GM19025 (cell line): ENCODE data around the gene ATP6V0C.
"Not testable (repeated sequence)": the region's sequence is repeated elsewhere in the genome, so short reads cannot be mapped to it uniquely, and the experiment has no call there.

Experiments
- ATAC-seq: cut with Tn5 transposase; IDR thresholded peaks from one replicate; pipeline ENCODE4 v1.9.1; 2021; ENCODE audit warnings: mild to moderate bottlenecking, low read depth, moderate library complexity; ENCODE audit not compliant: unreplicated experiment

ATP6V0C gene

DNA sequence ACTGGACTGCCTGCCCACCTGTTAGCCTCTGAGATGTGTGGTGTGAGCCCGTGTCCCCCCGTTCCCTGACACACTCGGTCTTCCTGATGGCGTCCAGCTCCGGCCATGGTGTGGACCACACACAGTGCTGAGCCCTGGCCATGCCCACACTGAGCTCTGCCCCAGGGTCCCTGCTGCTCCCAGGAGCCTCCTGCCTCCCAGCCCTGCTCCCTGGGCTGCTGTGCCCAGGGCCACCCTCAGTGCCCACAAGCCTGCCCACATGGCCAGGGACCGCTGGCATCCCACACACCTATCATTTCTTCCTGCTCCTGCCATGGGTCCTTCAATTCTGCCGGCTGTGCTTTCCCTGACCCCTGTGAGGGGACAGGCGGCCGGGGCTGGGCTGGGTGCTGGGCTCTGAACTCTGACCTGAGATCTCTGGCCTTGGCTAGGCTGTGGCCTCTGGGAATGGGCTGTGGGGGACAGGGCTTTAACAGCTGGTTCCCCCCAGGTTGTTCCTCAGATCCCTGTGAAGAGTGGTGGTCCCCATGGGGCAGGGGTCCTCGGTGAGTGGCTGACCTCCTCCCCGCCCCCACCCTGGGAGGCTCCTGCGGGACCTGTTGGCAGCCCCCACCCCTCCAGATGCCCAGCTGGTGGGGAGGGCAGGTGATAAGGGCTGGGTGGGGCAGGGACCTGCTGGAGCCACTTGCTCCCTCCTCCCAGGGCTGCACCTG is 13.5 kb downstream of the ATP6V0C start:
- no peak for ATAC-seq

DNA sequence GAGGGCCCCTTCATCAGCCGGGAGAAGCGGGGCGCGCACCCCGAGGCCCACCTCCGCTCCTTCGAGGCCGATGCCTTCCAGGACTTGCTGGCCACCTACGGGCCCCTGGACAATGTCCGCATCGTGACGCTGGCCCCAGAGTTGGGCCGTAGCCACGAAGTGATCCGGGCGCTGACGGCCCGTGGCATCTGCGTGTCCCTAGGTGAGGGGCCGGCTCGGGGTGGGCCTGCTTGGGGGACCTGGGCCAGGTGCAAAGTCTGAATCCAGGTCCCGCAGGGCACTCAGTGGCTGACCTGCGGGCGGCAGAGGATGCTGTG is 14.0 kb downstream of the ATP6V0C start:
- no peak for ATAC-seq

DNA sequence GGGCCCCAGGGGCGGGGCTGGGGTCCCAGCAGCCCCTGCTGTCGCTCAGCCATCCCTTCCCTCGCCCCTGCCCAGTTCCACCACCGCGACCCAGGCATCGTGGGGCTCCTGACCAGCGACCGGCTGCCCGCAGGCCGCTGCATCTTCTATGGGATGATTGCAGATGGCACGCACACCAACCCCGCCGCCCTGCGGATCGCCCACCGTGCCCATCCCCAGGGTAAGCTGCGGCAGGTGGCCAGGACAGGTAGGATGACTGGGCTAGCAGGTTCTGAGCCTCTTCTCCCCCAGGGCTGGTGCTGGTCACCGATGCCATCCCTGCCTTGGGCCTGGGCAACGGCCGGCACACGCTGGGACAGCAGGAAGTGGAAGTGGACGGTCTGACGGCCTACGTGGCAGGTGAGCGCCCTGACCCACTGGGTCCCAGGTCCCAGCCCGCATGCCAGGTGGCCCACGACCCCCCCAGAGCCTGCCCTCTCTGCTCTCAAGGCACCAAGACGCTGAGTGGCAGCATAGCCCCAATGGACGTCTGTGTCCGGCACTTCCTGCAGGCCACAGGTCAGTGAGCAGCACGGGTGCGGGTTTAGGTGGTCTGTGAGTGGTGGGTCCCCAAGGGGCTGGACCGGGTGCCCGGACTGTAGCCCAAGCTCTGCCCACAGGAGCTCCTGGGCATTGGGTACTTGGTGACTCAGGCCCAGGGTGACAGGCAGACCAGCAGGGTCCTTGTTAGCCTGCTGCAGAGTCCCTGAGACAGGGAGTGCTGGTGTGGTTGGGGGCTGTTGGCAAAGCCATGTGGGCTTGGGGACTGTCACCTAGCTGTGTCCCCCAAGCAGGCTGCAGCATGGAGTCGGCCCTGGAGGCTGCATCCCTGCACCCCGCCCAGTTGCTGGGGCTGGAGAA is 14.7 kb downstream of the ATP6V0C start:
- no peak for ATAC-seq

DNA sequence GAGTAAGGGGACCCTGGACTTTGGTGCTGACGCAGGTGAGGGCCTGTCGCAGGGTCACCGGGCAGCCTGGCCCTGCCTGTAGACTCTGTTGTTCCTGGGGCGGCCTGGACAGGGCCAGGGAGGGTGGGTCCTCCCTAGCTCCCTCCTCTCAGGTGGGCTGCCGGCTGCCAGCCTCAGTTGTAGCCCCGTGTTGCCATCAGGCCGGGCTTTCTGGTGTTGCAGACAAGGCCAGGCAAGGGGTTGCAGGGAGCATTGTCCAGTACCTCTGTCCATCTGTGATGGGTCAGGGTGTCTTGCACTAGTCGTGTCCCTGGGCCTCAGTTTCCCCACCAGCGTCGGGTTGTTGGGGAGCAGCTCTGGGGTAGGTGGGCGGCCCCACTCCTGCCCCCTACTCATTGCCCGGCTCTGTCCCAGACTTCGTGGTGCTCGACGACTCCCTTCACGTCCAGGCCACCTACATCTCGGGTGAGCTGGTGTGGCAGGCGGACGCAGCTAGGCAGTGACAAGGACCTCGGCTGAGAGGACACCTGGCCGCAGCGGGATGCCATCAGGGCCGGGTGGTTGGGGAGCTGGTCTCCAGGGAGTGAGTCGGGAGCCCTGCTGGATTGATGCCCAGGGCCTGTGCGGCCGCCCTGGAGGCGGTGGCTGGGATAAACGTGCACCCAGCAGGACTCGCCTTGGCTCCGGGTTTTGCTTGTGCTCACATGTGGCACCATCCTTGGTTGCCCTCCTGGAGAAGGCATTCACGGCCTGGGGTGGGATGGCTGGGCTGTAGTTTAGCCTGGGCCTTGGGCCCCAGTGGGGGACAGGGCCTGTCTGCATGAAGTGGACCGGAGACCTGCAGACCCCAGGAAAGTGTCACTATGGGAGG is 15.5 kb downstream of the ATP6V0C start:
- no peak for ATAC-seq

DNA sequence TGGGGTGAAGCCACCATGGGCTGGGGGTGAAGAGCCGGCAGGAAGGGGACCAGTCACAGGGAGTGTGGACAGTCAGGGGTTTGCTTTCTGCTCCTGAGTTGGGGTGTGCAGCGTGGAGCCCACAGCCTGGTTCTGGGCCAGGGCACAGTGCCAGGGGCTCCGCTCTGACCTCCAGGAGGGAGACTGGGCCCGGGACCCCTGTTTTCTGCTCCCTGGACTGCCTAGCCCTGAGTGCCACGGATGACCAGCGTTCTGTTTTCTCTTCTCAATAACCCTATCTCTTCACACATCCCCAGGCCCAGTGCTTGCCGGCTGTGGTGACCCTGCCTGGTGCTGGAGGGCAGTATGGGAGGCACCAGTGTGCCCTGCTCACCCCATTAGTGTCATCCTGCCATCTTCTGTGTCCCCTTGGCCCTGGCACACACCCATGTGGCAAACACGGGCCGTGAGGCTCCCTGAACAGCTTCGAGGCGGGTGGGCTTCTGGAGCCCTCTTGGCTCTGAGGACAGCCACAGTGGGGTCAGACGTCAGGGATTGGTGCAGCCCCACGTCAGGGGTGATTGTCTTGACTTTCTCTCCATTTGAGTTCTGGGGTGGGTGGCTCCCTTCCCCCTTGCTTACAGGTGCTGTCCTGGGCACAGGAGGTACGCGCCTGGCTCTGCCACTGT is 16.3 kb downstream of the ATP6V0C start:
- ATAC-seq = no peak

DNA sequence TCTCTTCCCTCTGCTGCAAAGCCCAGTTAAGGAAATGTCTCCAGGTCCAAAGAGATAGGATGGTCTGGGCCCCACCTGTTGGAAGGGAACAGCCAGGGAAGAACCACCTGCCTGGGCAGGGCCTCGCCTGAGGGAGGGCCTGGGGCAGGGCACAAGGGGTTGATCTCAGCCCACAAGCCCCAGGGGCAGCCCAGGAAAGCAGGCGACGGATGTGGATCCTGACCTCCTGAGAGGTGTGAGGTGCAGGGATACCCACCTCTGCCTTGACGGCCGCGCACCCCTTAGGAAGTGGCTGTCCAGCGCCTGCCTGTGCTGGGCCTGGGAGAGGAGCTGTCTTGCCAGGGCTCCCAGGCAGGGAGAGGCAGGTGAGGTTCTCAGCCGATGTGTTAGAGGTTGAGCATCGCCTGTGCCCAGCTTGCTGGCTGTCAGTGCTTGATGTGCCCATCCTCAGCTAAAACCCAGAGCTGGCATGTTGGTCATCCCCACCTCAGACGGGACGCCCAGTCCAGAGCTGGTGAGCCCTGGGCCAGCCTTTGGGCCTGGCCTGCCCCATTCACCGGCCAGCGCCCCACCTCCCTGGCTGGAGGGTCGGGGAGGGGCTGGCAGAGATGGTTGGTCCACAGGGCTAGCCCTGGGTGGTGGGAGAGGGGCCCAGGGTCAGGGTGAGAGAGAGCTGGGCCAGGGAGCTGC is 17.0 kb downstream of the ATP6V0C start:
- no peak for ATAC-seq

DNA sequence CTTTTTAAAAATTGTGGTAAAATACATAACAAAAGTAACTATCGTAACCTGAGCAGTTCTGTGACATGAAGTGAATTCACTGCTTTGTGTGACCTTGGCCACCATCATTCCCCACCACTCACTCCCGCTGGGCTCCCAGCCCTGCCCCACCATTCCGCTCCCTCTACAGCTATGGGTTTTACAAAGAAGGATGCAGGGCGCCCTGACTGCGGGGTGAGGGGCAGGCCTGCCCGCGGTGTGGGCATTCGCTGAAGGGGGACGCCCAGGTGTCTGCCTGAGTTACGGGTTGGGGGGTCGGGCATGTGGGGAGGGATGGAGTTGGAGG is 17.6 kb downstream of the ATP6V0C start, which contains the start of gene CEMP1:
Gene CEMP1 (minus strand): TSS at position 38 of the 325 bp plus-strand sequence. CDS start 335 bp downstream, outside the sequence.
- no peak for ATAC-seq

DNA sequence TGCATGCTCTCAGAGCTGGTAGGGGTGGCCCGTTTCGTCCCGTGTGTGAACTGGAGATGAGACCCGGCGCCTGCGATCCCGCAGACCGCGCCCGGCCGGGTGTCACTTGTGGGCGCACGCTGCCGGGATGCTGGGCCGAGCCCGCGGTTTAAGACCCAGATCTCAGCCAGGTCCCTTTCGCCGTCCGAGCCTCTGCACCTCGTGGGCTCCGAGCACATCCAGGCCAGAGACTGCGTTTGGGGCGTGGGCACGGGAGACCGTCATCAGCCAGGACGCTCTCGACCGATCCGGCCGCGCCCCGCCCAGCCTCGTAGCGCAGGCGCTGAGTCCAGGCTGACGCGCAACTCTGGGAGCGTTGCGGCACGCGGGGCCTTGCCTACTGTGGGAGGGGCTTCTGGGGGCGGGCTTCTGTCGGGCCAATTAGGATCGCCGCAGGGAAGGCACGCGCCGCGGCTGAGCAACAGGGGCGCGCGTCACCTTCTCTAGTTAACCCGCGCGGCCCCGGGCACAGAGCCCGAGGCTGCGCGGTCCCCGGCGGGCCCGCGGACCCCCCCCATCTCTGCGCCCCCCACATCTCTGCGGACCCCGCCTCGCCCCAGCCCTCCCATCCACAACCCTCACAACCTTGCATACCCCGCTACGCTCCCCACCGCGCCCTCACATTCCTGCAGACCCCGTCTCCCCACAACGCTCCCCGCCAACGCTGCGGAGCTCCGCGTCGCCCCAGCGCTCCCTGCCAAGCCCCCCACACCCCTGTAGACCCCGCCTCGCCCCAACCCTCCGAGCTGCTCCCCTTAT is 18.1 kb downstream of the ATP6V0C start:
- ATAC-seq = peak; percentile 89

DNA sequence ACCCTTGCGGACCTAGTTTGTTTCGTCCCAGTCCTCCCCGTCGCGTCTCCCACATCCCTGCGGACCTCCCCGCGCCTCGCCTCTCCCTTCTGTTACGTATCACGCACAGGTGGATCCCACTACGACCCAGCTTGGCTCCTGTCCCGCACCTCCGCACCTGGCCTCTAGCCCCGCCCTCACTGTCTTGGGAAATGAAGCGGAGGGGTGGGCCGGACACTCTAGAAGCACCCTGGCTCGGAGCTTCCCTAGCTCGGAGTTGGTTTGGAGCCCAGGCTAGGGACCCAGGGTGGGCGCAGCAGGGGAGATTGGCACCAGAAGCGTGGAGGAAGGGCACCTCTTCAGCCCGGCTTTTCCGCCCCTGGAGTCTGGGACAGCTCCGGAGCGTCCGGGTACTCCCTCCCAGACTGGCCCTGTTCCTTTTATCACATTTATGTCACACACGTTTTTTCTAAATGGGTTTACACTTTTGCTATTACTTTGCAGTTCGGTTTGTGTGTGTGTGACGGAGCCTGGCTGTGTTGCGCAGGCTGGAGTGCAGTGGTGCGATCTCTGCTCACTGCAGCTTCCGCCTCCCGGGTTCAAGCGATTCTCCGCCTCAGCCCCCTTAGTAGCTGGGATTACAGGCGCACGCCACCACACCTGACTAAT is 18.9 kb downstream of the ATP6V0C start:
- ATAC-seq = no peak

DNA sequence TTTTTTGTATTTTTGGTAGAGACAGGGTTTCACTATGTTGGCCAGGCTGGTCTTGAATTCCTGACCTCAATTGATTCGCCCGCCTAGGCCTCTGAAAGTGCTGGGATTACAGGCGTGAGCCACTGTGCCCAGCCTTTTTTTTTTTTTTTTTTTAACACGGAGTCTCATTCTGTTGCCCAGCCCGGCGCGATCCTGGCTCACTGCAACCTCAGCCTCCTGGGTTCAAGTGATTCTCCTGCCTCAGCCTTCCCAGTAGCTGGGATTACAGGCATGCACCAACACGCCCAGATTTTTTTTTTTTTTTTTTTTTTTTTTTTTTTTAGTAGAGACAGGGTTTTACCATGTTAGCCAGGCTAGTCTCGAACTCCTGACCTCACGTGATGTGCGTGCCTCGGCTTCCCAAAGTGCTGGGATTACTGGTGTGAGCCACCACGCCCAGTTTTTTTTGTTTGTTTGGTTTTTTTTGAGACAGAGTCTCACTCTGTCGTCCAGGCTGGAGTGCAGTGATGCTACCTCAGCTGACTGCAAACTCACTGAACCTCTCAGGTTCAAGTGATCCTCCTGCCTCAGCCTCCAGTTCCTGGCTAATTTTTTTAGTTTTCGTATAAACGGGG is 19.5 kb downstream of the ATP6V0C start:
- ATAC-seq = not testable (repeated sequence)

DNA sequence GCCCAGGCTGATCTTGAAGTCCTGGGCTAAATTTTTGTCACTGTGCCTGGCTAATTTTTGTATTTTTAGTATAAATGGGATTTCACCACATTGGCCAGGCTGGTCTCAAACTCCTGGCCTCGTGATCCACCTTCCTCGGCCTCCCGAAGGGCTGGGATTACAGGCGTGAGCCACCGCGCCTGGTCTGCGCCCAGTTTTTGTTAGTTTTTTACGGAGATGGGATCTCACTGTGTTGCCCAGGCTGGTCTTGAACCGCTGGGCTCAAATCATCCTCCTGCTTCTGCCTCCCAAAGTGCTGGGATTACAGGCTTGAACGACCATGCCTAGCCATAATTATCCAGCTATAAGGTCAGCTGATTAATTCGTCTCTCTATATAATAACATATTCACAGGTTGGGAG is 20.2 kb downstream of the ATP6V0C start:
- ATAC-seq = no peak

DNA sequence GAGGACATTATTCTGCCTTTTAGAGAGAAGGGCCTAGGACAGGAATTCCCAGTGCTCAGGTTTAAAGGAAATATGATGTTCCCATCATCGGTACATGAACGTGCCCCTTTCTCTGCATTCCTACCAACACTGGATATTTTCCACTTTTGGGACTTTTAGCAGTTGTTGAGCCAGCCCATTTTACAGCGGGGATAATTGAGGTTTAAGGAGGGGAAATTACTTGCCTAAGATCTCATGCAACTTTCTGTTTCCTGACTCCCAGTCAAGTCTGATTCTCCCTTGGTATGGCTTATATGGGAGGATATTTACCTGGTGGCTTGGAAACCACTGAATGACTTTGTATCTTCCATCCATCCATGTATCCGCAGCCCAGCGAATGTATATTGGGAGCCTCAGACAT is 20.6 kb downstream of the ATP6V0C start:
- not testable (repeated sequence) for ATAC-seq

DNA sequence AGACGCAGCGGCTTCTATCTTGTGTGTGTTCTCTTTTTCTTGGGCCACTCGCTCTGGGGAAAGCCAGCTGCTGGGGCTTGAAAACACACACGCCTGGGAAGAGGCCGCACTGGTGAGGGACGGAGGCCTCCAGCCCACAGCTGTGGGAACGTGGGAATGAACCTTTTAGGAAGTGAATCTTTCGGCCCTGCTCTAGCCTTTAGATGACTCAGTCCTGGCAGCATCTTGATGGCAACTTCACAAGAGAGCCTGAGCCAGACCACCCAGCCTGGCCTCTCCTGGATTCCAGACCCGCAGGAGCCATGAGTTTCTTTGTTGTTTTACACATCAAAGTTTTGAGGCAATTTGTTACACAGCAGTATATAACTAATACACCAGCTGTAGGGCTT is 21.9 kb downstream of the ATP6V0C start:
- ATAC-seq = no peak

DNA sequence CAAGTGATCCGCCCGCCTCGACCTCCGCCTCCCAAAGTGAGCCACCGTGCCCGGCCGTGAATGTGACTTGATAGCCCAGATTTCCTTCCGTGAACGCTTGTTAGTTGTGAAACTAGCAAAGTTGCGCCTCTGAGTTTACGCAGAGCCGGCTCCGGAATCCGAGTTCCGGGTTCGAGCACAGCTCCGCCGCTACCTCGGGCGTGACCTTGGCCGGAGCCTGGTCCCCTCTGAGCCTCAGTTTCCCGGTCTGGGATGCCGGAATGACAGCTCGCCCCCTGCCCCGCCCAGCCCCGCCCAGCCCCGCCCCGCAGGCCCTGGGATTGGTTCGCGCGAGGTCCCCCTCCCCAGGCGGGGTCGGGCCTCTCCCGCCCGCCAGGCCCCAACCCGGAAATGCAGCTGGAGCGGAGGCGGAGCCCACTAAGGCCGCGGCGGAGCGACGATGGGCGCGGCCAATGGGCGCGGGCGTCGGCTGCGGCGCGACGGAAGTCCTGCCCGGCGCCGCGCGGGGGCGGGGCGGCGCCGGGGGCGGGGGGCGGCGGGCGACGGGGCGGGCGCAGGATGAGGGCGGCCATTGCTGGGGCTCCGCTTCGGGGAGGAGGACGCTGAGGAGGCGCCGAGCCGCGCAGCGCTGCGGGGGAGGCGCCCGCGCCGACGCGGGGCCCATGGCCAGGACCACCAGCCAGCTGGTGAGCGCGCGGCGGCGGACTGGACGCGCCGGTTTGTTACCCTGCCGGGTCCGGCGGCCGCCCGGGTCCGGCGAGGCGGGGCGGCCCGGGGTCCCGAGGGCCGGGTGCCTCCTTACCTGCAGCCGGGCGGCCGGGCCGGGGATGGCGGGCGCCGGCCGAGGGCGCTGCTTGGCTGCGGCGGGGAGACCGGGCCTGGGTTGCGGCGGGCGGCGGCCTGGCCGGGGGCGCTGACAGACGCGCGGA is 24.0 kb downstream of the ATP6V0C start, which contains the start of gene PDPK1:
Gene PDPK1 (plus strand): TSS at position 571 of the 929 bp plus-strand sequence. CDS start 92 bp downstream, at position 663.
- ATAC-seq = peak; percentile 89

DNA sequence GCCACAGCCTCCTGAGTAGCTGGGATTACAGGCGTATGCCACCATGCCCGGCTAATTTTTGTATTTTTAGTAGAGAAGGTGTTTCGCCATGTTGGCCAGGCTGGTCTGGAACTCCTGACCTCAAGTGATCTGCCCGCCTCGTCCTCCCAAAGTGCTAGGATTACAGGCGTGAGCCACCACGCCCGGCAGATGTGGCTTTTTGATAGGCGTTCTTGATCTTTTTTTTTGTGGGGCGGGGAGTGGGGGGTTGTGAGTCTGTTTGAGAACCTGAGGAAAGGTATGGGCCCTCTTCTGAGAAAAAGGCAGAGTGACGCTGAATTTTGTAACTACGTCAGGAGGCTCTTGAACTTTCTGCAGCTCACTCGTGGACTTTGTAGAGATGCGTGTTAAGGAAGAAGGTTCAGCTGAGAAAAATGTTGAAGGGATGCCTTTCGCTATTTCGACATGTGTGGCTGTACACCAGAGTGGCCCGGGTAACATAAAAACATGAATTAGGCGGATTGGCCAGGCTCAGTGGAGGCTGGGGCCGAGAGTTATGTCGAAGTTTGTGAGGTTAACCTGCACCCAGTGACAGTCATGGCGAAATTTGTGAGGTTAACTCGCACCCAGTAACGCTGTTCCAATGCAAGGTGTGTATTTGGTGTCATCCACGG is 25.6 kb downstream of the ATP6V0C start:
- not testable (repeated sequence) for ATAC-seq

DNA sequence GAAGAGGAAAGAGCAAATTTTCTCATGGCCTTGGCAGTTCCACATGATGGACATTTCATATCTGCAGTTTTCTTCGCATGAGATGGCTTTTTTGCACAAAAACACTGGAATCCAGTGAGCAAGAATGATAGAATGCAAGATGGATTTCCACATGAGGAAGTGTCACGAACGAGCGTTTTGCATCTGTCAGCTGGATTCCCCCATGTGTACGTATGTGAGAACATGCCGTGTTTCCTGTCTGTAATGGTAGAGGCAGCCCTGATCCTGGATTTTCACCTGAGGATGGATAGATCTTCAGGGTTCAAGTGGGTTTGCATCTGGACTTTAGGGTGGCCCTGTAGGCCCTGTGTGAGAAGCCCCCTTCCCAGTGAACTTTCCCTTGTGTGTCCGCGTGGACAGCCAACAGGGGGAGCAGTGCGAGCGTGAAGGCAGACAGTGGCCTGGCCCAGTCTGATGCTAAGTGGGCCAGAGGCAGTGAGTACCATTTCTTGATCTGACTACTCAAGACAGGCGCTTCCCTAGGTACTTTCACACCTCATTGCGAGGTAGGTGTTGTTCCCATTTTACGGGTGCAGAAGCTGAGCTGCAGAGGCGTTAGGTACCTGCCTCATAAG is 26.2 kb downstream of the ATP6V0C start:
- ATAC-seq = not testable (repeated sequence)
